AG09319 (cell line): Measurements from ENCODE around the gene KLF13.

Experiments
- DNase-seq: peaks from one replicate; pipeline ENCODE4 v3.0.0-alpha.2; 2010; ENCODE audit warnings: low read depth; ENCODE audit errors: extremely low read depth
- TF ChIP-seq, protein P1 (sequence below): IDR thresholded peaks from 2 replicates; pipeline ENCODE4 v1.5.1; 2011; ENCODE audit warnings: low read depth, mild to moderate bottlenecking, inconsistent platforms, low read length, moderate library complexity

The KLF13 gene

DNA sequence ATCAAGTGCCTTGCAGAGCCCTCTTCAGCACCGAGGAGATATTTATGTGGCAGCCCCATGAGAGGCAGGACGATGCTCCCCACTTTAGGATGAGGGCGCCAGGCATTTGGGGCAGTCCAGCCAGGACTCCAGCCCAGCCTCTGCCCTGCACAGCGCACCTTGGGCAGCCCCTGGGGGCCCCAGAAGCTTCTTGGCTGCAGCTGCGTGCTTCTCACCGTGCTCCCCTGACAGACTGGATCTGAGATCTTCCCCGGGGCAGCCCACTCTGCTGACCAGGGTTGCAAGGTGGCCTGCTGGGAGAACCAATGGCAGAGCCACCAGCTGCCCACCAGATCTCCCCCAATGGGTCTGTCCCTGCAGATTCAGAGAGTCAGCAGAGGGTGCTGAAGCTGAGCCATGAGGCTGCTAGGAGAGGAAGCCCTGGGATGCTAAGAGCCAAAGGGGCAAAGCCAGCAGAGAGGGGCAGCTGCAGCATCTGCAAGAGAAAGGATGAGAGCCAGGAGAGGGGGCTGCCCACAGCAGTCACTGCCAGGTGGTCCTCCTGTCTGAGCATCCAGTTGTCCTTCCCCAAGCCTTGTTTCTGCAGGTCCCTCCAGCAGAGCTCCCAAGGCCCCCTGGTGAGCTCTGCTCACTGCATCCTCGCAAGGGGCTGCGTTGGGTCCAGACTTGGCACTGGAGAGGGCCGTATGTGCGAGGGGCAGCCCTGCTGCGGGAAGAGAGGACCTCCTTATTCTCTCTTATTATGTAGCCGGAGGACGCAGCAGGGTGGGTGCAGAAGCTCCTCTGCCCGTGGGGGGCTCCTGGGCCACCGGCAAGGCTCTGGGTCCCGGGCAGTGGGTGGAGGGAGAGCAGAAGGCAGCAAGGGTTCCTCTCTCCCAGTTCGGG lies 14.7 kb upstream of the KLF13 start:
- TF ChIP-seq, protein P1, sequence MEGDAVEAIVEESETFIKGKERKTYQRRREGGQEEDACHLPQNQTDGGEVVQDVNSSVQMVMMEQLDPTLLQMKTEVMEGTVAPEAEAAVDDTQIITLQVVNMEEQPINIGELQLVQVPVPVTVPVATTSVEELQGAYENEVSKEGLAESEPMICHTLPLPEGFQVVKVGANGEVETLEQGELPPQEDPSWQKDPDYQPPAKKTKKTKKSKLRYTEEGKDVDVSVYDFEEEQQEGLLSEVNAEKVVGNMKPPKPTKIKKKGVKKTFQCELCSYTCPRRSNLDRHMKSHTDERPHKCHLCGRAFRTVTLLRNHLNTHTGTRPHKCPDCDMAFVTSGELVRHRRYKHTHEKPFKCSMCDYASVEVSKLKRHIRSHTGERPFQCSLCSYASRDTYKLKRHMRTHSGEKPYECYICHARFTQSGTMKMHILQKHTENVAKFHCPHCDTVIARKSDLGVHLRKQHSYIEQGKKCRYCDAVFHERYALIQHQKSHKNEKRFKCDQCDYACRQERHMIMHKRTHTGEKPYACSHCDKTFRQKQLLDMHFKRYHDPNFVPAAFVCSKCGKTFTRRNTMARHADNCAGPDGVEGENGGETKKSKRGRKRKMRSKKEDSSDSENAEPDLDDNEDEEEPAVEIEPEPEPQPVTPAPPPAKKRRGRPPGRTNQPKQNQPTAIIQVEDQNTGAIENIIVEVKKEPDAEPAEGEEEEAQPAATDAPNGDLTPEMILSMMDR = no peak
- DNase-seq = no peak

DNA sequence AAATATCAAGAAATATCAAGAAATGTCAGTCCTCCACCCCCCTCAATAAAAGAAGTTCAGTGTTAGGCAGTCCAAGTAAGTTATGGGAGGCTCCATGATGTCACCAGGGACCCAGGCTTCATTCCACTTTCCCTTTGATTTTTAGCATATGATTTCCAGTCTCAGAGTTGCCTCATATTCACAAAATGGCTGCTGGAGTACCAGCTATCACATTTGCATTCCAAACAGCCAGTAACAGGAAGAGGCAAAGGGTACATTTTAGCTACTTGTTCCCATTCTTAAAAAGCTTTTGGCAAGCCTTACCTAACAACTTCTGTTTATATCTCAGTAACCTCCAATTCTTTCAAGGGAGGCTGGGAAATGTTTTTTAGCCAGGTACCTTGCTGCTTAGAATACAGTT lies 13.4 kb upstream of the KLF13 start:
- TF ChIP-seq, protein P1 = no peak

DNA sequence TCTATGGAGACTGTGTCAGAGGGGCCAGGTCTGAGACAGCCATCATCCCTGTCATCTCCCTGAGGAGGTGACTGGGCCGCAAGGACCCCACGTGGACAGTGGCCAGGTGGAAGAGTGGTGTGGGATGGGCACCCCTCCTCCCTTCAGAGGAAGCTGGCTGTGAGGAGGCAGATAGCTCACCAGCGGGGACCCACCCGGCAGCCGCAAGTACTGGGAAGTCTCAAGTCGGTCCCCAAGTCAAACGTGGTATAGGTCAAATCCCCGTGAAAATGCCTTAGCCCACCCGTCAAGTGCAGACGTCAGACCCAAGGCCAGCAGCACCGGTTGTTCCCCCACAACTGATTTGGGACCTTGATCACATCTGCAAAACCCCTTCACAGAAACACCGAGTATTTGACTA lies 12.3 kb upstream of the KLF13 start:
- DNase-seq = no peak
- TF ChIP-seq, protein P1 = no peak

More for the DNA sequence above, 13.4 kb upstream of the KLF13 start:
- DNase-seq = no peak

DNA sequence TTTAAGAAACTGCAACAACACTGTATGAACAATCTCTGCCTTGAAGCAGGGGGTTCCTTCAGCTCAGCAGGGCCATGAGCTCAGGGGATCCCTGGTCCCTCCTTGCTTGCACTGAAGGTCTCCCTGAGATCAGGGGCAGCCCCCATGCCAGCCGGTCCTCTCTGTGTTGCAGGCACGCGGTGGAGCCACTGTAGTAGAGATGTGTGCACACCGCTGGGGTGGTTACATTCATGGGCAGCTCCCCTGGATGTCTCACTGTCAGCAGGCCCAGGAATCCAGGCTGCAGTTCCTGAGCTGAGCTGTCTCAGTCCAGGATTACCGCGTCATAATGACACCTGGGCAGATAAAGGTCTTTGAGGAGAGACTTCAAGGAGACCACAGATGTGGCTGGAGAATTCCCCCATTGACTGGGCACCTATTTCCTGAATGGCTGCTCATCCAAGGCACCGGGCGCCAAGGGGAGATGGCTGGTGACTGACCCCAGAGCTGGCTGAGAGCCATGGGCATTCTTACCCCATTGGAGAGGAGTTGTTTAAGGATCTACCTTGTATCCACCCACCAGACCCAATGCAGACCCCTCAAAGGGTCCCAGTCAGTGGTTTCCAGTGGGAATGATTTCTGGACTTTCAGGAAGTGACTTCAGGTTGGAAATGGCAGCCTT lies 10.4 kb upstream of the KLF13 start:
- TF ChIP-seq, protein P1 = no peak
- DNase-seq = no peak

DNA sequence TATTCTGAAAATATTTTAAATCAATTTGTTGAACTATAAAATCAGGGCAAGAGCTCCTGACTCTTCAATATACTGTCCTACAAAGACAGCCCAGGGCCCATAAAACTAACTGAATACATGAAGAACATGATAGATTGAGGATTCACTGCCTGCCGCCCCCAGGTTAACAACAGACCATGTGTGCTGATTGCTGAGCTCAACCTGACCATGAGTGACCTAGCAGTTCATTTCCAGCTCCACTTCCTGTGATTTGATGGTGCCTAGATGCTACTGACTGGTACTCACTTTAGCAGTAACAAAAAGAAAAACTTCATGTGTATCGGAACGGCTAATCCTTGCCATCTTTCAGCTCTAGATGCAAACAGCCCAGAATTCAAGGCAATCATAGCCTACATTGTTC lies 9.6 kb upstream of the KLF13 start:
- DNase-seq = no peak
- TF ChIP-seq, protein P1 = no peak

DNA sequence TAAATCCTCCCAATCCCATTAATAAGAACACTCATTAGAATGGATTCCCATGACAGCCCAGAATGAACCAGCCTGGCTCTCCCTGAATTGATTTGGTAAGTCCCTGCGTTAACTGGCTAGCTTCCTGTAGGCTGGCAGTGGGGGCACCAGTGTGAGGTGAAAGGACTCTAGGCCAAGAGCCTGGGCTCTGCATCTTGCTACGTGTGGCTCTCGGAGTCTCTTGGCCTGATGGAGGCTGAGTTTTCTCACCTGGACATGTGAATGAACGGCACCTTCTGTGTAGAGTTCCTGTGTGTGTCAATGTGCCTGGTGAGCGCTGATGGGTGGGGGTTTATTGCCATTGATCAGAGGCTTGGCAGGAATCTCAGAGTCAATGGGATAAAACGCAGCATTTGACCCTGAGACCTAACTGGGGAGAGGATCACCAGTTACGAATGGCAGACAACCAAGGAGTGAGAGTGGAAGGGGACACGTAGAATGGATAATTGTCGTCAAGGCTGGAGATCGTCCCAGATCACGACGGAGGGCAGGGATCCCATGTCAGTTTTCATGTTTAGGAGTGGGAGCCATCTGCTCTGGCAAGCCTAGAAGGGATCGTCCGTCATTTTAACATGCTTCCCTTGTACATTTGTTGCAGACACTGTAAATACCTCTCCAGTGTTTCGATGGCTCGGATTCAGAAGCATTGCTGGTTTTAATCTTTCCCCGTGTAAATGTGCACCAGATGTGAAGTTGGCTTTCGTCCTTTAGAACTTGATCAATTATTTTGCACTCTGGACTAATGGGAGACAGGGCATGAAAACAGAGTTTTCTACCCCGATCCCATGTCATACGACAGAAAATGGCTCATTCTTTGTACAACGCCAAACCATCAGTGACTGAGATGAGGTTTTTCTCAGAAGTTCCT lies 9.0 kb upstream of the KLF13 start:
- no peak for DNase-seq
- TF ChIP-seq, protein P1 = no peak
